KG1 (cell line): Measurements from ENCODE around the gene SLC25A30.
"Not testable (repeated sequence)": the region's sequence is repeated elsewhere in the genome, so short reads cannot be mapped to it uniquely, and the experiment has no call there.

Experiments used
- DNase-seq: peaks from one replicate; lab custom pipeline; 2025; lab: John Stamatoyannopoulos, UW

Gene SLC25A30

DNA sequence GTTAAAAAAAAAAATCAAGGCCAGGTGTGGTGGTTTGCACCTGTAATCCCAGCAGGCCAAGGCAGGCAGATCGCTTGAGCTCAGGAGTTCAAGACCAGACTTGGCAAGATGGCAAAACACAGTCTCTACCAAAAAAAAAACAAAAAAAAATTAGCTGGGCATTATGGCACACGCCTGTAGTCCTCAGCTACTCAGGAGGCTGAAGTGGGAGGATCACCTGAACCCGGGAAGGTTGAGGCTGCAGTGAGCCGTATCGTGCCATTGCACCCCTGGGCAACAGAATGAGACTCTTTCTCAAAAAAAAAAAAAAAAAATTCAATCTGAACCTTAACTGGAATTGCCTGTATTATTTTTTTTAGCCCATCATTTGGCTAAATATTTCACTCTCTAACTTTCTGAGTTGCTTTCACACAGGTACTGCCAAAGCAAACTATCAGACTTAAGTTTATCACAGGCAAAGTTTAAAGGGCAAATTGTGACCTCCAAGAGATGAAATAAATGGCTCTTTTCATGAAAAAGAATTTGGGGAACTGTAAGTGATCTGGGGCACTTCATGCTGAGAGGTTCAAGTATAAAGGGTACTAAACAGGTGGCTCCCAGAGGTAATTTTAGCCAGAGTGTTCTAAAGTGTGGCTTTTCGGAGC is 14.7 kb upstream of the SLC25A30 start:
- DNase-seq, result no peak

DNA sequence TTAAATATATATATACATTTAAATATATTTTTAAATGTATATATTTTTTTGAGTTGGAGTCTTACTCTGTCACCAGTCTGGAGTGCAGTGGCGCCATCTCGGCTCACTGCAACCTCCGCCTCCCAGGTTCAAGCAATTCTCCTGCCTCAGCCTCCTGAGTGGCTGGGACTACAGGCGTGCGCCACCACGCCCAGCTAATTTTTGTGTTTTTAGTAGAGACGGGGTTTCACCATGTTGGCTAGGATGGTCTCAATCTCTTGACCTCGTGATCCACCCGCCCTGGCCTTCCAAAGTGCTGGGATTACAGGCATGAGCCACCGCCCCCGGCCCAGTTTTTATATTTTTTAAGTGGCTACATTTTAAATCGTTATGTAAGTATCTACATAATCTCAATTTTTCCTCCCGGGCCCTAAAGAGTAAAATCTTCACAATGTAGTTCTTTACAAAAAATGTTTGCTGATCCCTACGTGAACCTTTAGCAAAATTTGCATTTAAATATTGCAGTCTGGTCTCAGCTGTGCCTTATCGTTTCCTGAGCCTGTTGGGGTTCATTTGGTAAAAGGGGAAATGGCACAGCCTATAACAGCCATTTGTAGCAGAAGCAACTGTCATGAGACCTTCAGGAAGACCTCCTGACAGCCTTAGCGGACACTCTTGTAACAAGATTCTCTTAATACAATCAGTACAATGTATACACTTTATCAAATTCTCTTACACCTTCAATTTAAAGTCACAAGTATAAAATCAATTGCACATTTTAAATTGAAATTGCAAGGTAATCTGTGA is 8.1 kb upstream of the SLC25A30 start:
- DNase-seq, result not testable (repeated sequence)

DNA sequence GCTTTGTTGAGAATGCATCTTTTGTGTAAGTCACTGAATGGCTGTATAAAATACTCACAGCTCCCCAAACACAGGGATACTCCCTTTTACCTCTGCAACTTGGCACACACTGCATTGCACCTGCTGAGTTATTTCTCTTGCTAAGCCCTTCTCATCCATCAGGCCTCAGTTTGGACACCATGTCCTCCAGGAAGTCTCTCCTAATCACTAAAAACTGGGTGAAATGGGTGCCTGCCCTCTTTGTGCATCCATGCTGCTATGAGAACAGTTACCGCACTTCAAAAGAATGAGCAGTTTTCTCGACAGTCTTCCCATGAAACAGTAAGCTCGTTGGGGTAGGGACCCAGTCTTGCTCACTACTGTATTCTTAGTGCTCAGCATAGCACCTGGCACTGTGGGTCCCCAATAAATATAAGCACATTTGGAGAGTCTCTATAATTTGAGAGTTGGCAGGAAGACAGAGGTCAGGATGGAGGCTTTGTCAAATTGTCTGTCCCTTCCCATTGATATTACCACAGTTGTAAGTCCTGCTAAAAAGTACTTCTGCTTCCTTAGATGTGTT is 4.6 kb upstream of the SLC25A30 start:
- no peak for DNase-seq

DNA sequence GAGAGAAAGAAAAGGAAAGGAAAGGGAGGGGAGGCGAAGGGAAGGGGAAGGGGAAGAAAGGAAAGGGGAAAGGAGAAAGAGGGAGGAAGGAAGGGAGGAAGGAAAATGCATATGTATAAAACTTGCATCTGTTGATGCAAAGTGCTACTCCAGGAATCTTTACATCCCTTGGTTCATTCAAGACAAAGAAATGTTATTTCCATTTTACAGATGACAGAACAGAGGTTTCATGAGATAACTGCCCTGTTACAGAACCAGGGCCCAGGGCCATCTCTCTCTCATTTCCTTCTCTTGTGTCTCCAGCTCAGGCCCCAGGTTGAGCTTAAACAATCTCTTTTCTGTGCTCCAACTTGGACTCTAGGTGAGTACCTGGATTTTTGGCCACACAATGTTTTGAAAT is 1.8 kb upstream of the SLC25A30 start:
- no peak for DNase-seq

DNA sequence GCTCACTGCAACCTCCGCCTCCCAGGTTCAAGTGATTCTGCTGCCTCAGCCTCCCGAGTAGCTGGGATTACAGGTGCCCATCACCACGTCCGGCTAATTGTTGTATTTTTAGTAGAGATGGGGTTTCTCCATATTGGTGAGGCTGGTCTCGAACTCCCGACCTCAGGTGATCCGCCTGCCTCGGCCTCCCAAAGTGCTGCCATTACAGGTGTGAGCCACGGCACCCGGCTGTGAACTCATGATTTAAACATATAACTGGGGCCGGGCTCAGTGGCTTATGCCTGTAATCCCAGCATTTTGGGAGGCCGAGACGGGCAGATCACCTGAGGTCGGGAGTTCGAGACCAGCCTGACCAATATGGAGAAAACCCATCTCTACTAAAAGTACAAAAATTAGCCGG is 1.2 kb upstream of the SLC25A30 start:
- DNase-seq, result not testable (repeated sequence)

DNA sequence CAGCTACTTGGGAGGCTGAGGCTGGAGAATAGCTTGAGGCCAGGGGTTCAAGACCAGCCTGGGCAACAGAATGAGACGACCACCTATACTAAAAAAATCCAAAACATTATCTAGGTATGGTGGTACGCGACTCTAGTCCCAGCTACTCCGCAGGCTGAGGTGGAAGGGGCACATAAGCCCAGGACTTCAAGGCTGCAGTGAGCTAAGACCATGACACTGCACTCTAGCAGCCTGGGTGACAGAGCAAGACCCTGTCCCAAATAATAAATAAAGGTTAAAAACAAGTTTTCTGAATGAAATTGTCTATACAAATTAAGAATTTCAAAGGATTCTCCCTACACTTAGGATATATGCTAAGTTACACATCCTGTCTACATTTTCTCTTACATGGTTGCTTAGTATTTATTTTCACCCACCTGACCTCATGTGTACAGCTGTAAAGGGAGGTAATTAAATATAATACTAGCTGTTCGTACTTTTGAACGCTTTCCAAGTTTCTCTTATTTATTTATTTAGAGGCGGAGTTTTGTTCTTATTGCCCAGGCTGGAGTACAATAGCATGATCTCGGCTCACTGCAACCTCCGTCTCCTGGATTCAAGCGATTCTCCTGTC is 1.6 kb downstream of the SLC25A30 start:
- DNase-seq, result no peak

DNA sequence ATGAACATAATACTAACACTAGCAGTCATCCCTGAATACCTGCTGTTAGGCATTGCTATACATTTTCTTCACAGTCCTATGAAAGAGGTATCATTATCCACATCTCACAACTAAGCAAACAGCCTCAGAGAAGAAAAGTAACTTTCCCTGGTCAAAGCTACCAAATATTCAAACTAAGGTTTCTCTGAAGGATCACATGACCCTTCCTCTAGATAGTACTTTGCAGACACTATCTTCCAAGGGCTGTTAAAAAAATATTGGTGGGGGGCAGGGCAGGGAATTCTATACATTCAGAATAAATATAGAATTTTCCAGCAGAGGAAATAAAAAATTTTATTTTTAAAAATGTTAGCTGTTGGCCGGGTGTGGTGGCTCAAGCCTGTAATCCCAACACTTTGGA is 3.1 kb downstream of the SLC25A30 start:
- DNase-seq, result no peak

DNA sequence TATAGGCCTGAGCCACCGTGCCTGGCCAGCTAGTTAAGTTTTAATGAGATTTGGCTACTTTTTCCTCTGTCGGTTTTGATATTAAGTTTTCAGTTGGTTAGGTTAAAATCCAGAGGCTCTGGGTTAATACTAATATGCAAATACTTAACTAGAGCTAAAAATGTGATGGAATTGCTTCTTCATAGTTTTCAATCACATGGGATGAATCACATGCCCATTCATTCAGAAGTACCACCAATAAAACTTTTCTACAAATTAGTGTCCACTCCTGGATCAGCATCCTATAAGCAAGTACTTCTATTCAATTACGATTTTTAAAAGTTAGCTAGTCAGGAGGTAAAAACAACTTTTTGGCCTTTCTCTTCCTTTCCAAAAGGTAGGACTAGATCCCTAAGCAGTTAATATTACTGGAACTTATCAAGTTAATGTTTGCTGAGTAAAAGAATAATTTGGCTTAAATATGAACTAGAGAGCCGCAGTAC is 4.3 kb downstream of the SLC25A30 start:
- no peak for DNase-seq

DNA sequence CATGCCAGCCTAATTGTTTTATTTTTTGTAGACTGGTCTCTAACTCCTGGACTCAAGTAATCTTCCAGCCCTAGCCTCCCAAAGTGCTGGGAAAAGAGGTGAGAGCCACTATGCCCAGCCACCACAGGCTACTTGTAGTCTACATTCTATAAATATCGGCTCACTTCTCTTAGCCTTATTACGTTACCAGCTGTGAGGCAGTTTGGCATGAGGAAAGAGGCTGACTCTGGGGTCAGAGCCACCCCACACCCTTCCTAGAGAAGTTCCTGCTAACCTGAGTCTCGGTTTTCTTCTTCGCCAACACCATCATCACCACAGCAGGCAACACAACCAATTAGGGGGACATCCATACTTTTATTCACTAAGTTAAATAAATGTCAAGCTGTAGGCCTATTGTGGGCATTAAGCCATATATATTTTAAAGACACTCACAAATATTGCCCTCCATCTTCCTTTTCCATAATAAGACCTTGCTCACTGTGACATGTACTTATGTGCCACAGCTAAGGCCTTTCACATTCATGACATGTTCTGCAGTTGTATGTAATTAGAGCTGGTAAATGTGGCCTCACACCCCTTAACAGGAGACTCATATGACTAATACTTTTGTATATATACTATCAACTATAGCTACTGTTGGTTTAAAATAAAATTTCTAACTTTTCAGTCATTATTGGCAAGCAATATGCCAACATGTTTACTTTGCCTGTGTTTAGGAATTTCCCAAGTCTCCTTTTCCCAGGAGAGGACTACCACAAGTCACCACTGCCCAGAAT is 5.7 kb downstream of the SLC25A30 start:
- DNase-seq, result no peak

DNA sequence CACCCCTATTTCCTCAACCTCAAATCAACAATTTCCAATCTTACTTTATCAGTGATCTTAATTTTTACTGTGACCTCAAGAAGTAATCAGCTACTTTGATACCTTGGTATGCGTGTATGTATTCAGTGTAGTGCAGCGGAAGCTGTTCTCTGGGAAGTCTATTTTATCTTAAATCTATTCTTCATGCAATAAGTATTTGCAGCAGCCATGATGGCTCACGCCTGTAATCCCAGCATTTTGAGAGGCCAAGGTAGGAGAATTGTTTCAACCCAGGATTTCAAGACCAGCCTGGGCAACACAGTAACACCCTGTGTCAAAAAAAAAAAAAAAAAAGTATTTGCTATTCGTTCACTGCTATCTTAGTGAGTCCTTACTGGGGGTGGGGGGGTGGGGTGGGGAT is 6.5 kb downstream of the SLC25A30 start:
- no peak for DNase-seq

DNA sequence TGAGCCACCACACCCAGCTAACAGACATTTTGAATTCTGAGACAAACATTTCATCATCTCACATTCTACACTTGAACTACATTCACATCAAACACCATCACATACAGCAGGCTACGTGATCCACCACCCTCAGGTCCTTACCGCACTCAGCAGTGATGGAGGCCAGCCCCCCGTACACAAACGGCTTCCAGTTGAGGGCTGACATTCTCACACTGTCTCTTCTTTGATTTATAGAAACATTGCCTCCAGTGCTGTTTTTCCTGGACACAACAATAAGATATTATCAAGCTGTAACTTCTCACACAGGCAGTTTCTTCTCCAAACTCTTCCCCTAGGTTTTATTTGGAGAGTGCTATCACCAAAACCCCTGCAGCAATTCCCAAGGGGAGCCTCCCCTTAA is 7.0 kb downstream of the SLC25A30 start:
- DNase-seq, result no peak

DNA sequence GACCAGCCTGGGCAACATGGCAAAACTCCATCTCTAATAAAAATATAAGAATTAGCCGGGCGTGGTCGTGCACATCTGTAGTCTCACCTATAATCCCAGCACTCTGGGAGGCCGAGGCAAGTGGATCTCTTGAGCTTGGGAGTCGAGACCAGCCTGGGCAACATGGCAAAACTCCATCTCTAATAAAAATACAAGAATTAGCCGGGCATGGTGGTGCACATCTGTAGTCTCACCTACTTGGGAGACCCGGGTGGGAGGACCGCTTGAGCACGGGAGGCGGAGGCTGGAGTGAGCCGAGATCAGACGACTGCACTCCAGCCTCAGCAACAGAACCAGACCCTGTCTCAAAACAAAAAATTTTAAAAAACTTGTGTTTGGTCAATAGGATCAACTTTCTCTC is 7.7 kb downstream of the SLC25A30 start:
- no peak for DNase-seq

DNA sequence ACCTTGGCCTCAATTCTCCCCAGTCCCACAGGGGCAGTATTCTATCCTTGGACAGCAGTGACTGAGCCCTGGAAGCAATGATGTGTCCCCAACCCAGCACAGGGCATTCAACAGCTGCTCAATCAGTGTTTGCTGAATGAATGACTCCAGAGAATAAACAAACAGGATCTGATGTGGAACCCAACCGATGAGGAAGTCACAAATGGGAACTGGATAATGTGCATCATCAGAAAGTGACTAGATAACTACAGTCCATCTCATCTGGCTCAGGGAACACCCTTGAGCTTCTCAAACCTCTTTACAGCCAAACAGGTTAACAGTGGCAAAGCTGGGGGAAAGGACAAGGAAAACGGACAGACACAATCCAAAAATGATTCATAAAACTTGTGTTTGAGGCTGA is 8.2 kb downstream of the SLC25A30 start:
- DNase-seq, result no peak

DNA sequence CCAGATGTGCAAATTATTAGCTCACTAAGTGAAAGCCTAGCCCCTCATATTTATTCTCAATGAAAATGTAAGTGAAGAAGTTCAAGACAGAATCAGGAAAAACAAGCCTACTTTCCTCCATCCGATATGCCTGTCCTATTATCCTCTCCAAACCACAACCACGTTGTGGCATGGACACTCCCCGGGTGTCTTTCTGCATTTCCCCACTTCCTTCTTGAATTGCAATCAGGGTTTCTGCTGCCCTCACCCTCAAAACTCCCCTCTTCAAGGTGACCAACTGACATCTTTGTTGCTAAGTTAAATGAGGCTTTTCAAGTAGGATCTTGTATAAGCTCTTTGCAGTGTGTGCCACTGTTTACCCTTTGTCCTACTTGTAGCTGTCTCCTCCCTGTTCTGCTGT is 11.8 kb downstream of the SLC25A30 start:
- DNase-seq, result no peak

DNA sequence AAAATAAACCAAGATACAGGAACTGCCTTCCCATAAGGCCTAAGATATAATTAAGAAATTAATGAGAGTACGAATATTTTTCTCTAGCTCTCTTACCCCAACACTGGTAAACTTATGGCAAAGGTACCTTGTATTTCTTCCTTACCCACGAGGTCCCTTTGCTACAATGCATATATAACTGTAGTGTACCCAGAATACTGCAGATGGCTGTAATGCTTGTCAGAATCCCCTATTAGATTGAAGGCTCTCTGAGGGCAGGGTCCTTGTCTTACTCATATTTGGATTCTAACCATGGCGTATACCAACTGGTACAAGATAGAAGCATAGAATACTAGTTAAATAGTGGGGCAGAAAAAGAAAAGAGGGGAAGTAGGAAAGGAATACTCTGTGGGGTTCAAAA is 15.1 kb downstream of the SLC25A30 start:
- DNase-seq, result no peak

DNA sequence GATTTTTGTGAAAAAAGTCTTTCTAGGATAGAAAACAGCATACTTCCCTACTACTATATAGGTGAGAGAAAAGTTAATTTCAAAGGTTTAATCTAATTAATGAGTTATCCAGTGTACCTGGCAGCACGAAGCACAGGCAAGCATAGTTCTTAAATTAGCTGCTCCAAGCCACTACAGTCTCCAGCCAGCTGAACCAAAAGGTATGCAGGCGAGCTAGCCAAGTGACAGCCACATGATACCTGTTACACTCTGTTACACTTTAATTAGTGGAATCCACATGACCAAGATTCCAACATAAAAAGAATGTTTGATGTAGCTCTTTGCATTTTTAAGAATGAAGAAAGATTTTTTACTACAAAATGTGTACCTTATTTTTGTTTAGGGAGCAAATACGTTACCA is 15.5 kb downstream of the SLC25A30 start:
- DNase-seq, result no peak

DNA sequence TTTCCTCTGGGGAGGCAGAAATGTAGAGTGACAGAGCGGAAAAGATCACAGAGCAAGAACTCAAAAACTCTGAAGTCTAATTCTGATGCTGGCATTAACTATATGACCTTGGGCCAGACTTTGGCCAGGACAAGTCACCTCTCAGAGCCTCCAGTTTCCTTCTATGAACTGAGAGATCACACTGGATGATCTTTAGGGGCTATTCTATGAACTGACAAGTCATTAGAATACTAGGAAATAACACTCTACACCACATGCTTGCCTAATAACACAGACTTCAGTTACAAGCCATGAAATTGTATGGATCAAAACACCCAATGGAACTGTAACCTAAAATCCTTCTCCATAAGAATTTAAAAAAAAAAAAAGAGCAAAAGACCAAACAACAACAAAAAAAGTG is 16.9 kb downstream of the SLC25A30 start:
- DNase-seq, result no peak

DNA sequence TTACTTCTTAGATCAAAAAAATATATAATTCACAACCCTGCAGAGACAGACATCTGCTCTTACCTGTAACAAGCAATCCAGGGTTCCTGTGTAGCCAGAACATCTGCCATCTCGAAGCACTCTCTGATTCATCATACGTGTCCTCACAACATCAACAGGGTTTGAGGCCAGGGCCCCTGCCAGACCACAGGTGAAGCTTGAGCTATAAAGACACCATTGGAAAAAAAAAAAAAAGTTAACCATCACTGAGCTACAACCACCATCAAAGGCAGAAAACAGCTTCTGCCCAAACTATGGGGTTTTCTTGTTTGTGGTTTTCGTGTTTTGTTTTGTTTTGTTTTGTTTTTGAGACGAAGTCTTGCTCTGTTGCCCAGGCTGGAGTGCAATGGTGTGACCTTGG is 19.3 kb downstream of the SLC25A30 start:
- DNase-seq, result no peak

DNA sequence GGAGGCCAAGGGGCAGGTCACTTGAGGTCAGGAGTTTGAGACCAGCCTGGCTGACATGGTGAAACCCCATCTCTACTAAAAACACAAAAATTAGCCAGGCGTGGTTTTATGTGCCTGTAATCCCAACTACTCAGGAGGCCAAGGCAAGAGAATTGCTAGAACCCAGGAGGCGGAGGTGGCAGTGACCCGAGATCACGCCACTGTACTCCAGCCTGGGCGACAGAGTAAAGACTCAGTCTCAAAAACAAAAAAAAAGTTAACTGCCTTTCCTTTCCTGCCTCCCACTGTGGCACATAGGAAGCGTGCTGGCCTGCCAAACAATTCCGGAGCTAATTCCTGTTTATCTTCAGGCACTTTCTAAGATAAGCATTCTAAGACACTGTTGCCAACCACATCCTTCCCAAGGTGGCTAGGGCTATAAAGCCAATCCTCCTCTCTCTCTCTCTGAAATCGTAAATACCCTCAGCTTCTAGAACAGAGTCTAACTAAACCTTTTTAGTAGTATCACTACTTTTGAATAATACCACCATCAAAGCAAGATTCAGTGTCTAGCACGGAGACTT is 21.6 kb downstream of the SLC25A30 start:
- DNase-seq, result no peak

DNA sequence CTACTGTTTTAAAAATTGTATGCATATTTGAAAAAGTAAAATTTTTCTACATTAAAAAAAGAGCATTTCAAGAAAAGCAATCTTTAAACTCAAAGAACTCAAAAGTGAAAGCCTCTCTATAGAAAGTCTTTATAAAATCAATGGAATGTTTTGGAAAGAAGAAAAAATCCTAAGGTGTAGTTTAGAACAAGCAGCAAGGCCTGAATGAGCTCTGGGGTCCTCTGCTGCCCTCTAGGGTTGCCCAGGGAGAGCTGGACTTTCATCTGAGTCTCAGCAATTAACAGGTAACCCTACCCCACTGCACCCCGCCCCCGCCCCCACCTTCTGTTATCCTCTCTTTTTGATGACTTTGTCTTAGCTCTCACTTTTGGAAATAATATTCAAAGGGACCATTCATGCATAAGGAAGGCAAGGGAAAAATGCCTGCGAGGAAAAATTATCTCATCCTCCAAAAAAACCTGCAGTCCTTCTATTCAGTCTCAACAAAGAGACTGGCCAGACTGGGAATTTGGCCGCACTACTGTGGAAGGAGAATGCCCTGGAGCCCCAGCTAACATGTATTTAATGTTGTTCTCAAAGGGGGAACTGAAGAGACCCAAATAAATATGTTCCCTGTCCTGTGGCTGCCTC is 24.1 kb downstream of the SLC25A30 start:
- DNase-seq, result peak; percentile 22

DNA sequence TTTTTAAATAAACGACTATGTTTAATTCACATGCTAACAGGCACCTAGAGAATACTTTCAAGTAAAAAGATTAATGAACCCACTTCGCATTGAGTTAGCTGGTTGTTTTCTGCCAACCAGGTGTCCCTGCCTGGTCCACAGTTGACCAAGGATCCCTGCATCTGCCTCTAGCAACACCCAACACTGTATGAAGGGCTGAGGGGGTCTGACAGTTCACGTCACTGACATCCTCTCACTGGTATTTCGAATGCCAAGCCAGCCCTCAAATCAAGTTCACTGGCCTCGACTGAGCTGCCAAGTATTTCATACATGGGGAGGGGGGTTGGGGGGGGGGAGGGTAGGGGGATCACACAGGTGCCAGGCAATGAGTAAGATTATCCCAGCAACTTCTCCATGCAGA is 25.4 kb downstream of the SLC25A30 start:
- no peak for DNase-seq
